Stimulated activated CD4-positive, alpha-beta T cell treated with anti-CD3 and anti-CD28 coated beads, Interleukin-1b, Interleukin-23, amount 100 ng/mL, for 24 hours (primary cell): ENCODE results near the gene ACSS1.

Experiments
- DNase-seq, 4 experiments: peaks; one replicate each; pipeline ENCODE4 v3.0.0-alpha.2; 2020; ENCODE audit warnings: low read depth in 4 of 4, low spot score in 1 of 4

The ACSS1 gene

GRCh38 chr20:25059866-25060465 is 2.0 kb upstream of the ACSS1 start:
- no peak for DNase-seq

DNA sequence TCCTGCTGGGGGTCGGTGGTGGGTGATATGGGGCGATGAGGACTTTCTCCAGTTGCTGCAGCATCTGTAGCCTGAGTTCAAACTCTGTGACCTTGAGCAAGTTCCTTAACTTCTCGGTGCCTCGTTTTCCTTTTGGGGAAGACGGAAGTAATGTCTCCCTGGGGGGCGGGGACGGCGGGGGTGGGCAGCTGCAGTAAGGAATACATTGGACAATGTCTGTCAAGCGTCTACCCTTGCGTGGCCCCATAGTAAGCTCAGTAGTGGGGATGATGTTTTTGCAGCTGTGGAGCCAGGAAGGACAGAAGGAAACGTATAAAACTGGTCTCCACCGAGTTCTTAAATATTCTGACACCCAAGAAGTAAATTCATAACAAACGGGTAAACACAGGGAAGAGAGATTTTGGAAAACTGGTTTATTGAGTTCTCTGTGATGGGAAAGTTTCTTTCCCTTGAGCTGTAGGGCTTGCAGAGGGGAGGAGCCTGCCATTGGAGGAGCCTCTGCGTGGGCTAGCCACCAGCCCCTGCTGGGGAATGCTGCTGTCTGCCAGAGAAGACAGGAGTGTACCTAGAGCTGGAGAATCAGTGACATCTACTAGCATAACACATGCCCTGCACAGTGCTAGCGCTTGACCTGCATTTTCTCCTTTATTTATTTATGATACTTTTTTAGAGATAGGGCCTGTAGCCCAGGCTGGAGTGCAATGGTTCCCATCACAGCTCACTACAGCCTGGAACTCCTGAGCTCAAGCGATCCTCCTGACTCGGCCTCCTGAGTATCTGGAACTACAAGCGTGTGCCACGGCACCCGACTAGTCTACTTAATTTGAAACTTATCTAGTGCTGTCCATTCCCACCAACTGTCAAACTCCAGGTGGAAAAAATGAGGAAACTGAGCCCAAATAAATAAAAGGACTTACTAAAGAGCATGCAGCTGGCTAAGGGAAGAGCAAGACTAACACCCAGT is 1.2 kb upstream of the ACSS1 start:
- no peak for DNase-seq

DNA sequence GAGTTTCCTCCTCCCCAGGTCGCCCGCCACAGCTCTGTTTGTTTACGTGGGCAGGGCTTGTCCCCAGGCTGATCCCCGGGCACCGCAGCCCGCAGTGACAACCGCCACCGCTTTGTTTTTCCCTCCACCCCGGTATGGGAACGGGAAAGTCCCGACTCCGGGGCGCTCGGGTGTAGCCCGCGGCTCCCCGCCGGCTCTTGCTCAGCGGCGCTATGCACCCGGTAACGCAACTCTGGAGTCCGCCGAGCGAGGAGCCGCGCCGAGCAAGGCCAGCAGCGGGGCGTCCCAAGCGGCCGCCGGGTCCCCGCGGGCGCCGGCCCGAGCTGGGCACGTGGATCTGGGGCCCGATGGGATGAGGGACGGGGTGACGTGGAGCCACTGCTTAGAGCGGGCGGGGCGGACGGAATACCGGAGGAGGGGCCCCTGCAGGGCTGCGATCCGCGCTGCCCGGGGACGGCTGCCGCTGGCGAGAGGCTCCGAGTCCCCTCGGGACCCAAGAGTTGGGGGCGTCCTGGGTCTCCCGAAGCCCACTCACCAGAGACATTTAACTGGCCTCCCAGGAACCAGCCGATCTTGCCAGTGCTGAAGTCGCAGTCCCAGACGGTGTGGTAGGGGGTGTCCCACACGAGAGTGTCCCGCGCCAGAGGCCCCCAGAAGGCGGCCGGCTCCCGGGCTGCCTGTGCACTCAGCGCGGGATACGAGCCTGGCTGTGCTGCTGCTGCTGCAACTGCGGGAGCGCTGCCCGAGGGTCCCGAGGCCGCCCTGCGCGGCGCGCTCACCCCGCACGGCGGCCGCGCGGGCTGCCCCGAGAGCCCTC is 497 bp downstream of the ACSS1 start:
- DNase-seq: peak; percentile 20 to 63 (median 50)

GRCh38 chr20:25056690-25057233 is 1.2 kb downstream of the ACSS1 start:
- DNase-seq: no peak

- no peak for DNase-seq
Measured at GRCh38 chr20:25055711-25056495, 2.0 kb downstream of the ACSS1 start.

DNA sequence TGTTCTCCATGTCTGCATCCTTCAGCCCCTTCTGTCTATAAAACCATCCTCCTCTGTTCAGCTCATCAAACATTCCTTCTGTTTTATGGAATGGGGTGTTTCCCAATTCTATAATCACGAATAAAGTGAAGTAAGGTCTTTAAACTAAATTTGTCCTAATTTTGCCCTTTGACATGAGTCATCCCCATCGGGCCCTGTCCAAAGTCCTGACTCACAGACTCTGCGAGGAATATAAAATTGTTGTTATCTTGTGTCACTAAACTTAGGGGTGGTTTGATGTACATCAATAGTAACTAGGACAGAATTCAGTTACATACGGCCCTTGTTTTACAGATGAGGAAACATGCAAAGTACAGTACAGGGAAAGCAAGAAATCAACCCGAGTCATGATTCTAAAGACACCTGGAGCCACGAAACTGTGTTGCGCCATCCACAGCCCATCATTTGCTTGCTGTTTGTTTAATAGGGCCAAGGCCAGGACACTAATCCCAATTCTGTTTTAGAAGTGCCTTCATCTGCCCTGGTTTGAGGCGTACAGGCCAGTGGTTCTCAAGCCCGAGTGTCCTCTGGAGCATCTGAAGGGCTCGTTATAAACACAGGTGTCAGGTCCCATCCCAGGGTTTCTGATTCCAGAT is 2.8 kb downstream of the ACSS1 start:
- no peak for DNase-seq

DNA sequence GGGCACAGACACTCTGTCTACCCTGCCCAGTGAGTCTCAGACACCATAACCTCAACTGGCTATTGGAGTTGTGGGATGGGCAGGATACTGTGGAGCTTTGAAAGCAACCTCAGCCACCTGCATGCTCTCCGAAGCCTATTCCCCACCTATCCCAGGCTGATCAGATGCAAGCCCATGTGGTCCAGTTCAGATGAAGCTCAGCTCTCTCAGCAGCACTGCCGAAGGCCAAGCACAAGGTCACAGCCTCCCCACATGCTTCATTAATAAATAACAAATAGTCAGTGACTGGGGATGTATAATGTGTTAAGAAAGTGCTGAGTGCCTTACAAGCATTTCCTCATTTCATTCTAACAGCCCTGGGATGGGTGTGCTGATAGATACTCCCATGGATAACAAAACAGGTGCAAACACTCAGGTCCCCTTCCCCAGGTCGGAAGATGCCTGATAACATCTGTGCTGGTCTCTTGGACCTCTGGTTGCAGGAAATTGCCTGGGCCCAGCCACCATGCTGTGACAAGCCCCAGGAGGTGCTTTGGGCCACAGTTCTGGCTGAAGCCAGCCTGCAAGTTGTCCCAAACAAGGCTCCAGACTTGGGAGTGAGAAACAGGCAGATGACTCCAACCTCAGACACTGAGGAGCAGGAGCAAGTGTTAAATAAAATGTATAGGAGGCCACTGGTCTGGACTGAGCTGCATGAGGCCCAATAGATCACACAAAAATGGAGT is 3.7 kb downstream of the ACSS1 start:
- no peak for DNase-seq

- no peak for DNase-seq
Measured at GRCh38 chr20:25053255-25054031, 4.5 kb downstream of the ACSS1 start.

- DNase-seq: no peak
Measured at GRCh38 chr20:25052255-25053194, 5.4 kb downstream of the ACSS1 start.

GRCh38 chr20:25051386-25052155 is 6.4 kb downstream of the ACSS1 start:
- DNase-seq: no peak

GRCh38 chr20:25050501-25051350 is 7.2 kb downstream of the ACSS1 start:
- no peak for DNase-seq

GRCh38 chr20:25050082-25050481 is 7.9 kb downstream of the ACSS1 start:
- no peak for DNase-seq

- DNase-seq: no peak
Measured at GRCh38 chr20:25049261-25050060, 8.5 kb downstream of the ACSS1 start.

- no peak for DNase-seq
Measured at GRCh38 chr20:25048519-25048952, 9.4 kb downstream of the ACSS1 start.

GRCh38 chr20:25047766-25048165 is 10.2 kb downstream of the ACSS1 start:
- DNase-seq: no peak
